Measurements from ENCODE around the gene CACNA1I. TPM values are rescaled to one million over a fixed set of nuclear protein-coding genes. Genes with fewer than 3 reads are reported as not detected.
"Not testable (repeated sequence)": the region's sequence is repeated elsewhere in the genome, so short reads cannot be mapped to it uniquely, and the experiment has no call there.

The CACNA1I gene
- 0.13 TPM for polyA plus RNA-seq (ENCODE audit: insufficient read length)
- long read RNA-seq, donor 1: 0 reads
- long read RNA-seq, donor 2: 0 reads
- long read RNA-seq, donor 3: 0 reads
- long read RNA-seq, donor 4: 0 reads
- long read RNA-seq, donor 5: 0 reads
- long read RNA-seq, donor 6: 0 reads
- long read RNA-seq, donor 7: 0 reads
- long read RNA-seq, donor 8: 0 reads

DNA sequence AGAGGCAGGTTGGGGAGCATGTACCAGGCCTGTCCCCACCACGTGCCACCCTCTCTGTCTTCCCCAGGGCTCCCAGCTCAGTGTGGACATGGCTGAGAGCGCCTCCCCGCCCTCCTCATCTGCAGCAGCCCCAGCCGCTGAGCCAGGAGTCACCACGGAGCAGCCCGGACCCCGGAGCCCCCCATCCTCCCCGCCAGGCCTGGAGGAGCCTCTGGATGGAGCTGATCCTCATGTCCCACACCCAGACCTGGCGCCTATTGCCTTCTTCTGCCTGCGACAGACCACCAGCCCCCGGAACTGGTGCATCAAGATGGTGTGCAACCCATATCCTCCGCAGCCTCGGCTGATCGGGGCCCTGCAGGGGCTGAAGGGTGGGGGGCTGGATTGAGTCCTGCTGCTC, at the start of gene CACNA1I:
Gene CACNA1I (plus strand): TSS at position 89 of the 400 bp plus-strand sequence. CDS start 0 bp downstream, at position 89.
- no peak for DNase-seq

- not testable (repeated sequence) for DNase-seq
These were observed 49.3 kb upstream of the CACNA1I start for GRCh38 chr22:39521106-39521885.

- DNase-seq: not testable (repeated sequence)
These were observed 48.5 kb upstream of the CACNA1I start for GRCh38 chr22:39522091-39522490.

- DNase-seq: no peak
These were observed 47.8 kb upstream of the CACNA1I start for GRCh38 chr22:39522567-39523300.

DNA sequence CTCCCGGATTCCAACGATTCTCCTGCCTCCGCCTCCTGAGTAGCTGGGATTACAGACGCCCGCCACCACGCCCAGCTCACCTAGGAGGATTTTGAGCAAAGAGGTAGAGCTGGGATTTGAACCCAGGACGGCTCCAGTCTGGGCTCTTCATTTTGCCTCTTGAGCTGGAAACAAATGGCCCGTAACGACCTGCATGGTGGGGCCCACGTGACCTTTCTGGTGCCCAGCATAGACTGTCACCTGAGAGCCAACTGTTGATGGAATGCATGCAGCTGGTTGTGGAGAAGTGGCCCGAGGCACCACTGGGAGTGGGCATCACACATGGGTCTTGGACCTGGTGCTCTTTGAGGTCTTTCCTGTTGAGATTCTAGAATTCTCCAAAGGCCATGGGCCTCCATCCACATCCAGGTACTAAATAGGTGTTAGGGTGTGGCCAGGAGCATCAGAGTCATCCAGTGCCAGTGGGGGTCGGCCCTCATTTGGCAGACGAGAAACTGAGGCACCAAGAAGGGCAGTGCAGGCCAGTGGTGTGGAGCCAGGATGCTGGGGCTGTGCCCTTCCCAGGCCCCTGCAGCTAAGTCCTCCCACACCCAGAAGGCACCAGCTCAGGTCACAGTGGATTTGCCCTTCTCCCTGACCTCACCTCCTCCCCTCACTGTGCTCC, 46.3 kb upstream of the CACNA1I start:
- DNase-seq: no peak

- no peak for DNase-seq
These were observed 45.5 kb upstream of the CACNA1I start for GRCh38 chr22:39524753-39525657.

GRCh38 chr22:39525658-39525975, 44.9 kb upstream of the CACNA1I start:
- no peak for DNase-seq

GRCh38 chr22:39526736-39527171, 43.8 kb upstream of the CACNA1I start:
- no peak for DNase-seq

DNA sequence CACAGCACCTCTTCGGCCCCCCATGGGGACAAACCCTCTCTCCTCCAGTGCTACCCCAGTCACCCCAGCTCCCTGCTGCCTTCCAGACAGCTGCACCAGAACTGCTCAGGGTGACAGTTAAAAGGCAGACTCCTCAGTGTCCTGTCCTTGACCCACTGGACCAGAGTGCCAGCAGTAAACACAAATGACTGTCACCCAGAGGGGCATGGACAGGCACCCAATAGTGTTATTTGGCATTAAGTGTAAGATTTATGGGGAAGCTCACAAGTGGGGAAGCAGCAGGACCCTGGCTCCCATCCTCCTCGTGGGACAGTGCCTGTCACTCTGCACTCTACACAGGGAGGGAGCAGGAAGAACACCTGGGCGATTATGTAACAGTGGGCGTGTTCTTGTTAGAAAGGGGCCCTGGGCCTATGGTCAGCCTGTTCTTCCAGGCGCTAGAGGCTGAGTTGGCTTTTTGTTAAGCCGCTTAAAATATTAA, 43.0 kb upstream of the CACNA1I start:
- DNase-seq: no peak

DNA sequence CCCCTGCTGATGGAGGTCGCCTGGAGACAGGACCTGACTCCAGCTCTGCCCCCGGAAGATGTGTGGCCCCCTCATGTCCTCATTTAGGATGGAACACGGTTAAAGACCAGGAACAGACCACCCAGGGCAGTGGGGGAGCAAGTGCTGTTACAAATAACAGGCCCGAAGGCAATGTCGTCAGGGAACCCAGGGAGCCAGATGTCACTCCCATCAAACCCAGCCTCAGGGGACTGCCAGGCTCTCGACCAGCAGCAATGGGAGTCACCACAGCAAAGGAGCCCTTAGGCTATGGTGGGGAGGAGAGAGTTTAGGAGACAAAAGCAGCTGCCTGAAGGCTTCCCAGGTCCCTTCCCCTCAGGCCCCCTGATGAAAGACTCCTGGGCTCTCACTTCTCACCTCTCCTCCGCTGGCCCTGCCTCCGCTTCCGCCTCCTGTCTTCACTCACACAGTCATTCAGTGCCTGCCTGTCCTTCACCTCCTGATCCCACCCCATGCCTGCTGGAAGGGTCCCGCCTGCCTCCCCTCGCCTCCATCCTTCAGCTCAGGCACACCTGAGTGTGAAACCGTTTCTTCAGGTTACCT, 42.4 kb upstream of the CACNA1I start:
- DNase-seq: no peak

DNA sequence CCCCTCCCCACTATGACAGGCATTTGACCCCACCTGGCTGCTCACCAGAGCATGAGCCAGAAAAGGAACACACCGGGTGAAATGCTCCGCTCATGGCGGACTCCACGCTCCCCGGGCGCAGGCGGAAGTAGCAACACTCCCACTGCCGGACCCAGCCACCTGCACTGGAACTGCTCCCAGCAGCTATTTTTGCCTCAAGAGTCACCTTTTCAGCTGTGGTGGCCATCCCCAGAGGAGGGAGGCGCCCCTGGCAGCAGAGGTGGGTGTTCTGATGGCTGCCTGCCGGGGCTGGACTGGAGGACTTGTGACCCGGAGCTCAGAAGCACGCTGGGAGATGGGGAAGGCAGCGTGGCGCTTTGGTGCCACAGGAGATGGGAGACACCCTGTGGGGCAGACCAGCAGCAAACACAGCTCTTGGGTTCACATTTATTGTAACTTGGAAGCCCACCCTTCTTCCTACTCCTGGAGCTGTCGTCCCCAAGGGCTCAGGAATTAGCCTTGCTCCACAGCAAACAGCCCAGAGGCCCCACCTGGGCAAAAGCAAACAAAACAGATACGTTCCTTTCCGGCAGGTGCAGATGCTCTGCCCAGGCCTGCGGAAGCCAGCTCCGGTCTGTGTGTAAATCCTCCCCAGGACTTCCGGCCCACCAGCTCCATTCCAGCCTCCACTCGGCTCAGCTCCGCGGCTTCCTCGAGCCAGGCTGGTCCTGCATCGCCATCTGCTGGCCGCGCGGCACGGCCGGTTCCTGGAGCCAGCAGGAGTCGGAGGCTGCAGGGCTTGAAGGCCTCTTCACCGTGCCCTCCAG, 41.7 kb upstream of the CACNA1I start:
- DNase-seq: peak; percentile 87

GRCh38 chr22:39529487-39529851, 41.1 kb upstream of the CACNA1I start:
- no peak for DNase-seq

GRCh38 chr22:39530116-39530515, 40.4 kb upstream of the CACNA1I start:
- DNase-seq: no peak

DNA sequence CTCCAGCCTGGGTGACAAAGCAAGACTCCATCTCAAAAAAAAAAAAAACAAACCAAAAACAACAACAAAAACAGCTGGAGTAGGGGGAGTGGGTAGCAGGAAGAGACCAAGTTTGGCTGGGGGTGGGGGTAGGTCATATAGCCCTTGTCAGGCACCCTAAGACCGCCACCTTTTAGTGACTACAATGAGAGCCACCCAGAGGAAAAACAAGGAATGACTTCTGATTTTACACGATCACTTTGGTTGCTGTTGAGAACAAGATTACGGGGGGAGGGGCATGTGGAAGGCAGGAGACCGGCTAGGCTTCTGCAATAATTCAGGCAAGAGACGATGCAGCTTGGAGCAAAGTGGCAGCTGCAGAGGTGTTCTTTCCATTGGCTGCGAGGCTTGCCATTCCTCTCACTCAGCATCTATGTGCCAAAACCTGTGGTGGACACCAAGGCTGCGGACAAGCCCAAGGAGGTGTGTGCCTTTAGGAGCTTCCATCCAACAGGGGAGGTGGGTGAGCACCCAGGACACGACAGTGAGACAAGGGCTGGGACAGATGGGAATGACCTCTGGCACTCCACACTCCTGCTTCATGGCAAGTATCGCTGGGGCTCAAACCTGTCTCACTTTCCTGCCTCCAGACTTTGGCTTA, 39.7 kb upstream of the CACNA1I start:
- no peak for DNase-seq

GRCh38 chr22:39532215-39533073, 38.1 kb upstream of the CACNA1I start, which contains the start of gene RPS19BP1:
Gene RPS19BP1 (minus strand): TSS chr22:39532748. CDS start chr22:39532738, 10 bp downstream.
- DNase-seq: peak; percentile 100

- no peak for DNase-seq
These were observed 36.5 kb upstream of the CACNA1I start for GRCh38 chr22:39534092-39534506.

DNA sequence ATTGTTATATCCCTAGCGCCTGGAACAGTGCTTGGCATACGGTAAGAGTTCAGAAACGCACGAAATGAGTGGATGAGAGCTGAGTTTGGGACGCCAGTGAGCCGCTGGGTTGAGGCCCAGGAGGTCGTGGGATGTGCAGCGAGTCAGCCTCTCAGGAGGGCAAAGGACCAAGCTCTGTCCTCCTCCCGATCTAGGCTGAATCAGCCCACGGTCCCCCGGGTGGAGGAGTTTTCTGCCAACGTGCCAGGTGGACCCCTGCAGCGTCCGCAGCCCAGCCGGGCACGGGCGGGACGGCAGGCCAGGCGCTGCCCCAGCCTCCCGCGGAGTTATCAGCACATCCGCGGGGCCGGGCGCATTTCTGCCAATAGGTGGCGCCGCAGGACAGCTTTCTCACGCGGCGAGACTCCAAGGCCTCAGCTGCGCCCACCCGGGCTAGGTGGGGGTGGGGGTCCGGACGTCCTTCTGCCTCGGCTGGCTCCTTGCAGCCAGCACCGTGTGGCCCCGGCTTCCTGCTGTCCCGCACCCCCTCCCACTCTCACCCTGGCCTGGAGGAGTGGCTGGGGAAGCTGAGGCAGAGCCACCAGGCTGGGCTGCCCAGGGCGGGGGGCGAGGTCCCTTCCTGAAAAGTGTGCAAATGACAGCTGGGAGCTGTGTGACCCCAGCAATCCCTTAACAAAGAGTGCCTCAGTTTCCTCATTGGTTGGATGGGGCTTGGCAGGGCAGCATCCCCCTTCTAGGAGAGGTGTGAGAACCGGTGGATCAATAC, 35.8 kb upstream of the CACNA1I start:
- DNase-seq: peak; percentile 85

GRCh38 chr22:39535357-39535725, 35.2 kb upstream of the CACNA1I start:
- DNase-seq: no peak

Measured in left kidney (tissue), 8 donors.